Esophagus squamous epithelium (tissue), 5 donors: ENCODE results near the gene IGFBP6. TPM values are rescaled to one million over a fixed set of nuclear protein-coding genes. Genes with fewer than 3 reads are reported as not detected.

Experiments used
- DNase-seq: peaks from one replicate; lab custom pipeline; 2025; lab: John Stamatoyannopoulos, UW
- H3K27ac ChIP-seq, 4 donors: fragments of 200-600 bp; sonication (generic); one replicate each; pipeline ENCODE4 v1.5.1; 2016 to 2019; ENCODE audit warnings: mild to moderate bottlenecking in 1 of 4
- H3K27me3 ChIP-seq, 4 donors: fragments of 200-600 bp; sonication (generic); 1 replicate in 3 of 4; 2 replicates in 1 of 4; pipeline versions ENCODE4 v1.5.1 to v1.6.0; 2017 to 2021; ENCODE audit warnings: antibody characterized with exemption in 1 of 4
- H3K36me3 ChIP-seq, 3 donors: fragments of 200-600 bp; sonication (generic); one replicate each; pipeline ENCODE4 v1.5.1; 2016 to 2019
- H3K4me1 ChIP-seq, 3 donors: fragments of 200-600 bp; sonication (generic); one replicate each; pipeline ENCODE4 v1.5.1; 2017 to 2019
- H3K4me3 ChIP-seq, 4 donors: fragments of 200-600 bp; sonication (generic); 1 replicate in 3 of 4; 2 replicates in 1 of 4; pipeline ENCODE4 v1.5.1; 2016 to 2019; ENCODE audit warnings: mild to moderate bottlenecking in 2 of 4, moderate library complexity in 1 of 4
- H3K9me3 ChIP-seq, 3 donors: fragments of 200-600 bp; sonication (generic); one replicate each; pipeline ENCODE4 v1.5.1; 2016 to 2019
- CTCF ChIP-seq, 6 experiments: fragments of 450-650 bp in 4 of 6; fragments of 200-600 bp in 2 of 6; sonication (generic) in 2 of 6; IDR thresholded peaks; one replicate each; pipeline ENCODE4 v1.5.1; 2016 to 2019; ENCODE audit warnings: antibody characterized with exemption in 6 of 6, mild to moderate bottlenecking in 4 of 6, moderate library complexity in 4 of 6
- POLR2A ChIP-seq, 4 donors: fragments of 450-650 bp; IDR thresholded peaks; one replicate each; pipeline ENCODE4 v1.6.1; 2017; ENCODE audit warnings: antibody characterized with exemption in 4 of 4, mild to moderate bottlenecking in 4 of 4, moderate library complexity in 3 of 4
- WGBS, 2 donors: methylation state at CpG; one replicate each; pipeline ENCODE4 v1.1.5; 2018; 5-methylcytosine and 5-hydroxymethylcytosine counted together
- intact Hi-C: fragments of 100-400 bp; cut with DNase I; formaldehyde crosslinking; loops from one replicate; pipeline ENCODE4 v1.15.0; 2022
- total RNA-seq, 4 donors: library from RNA; depleted of rRNA; stranded (reverse); fragments of >200 nt; gene quantifications; one replicate each; pipeline ENCODE4 v1.1.0, GENCODE V29; 2016
- donor health status: DM: yes; HTN: yes; CAD: no.

Gene IGFBP6
- 100 to 1,000 TPM in 2 of 4 donors, 10 to 100 TPM in 2; 34.5 to 506 (median 94.0) TPM for total RNA-seq

- no peaks in the 10 kb centered on the region for H3K9me3 ChIP-seq
- 0% methylated on average over 3 to 11 of the region's 51 CpGs for WGBS, 2 donors
- no peak for DNase-seq
- H3K4me3 ChIP-seq, result peak within 1 kb of the TSS; percentile 39 to 86 (median 59)
- peaks cover 27 to 66% (median 35%) of the 10 kb centered on the region in 3 donors for H3K4me1 ChIP-seq
- H3K27me3 ChIP-seq, result no peaks in the 10 kb centered on the region
- H3K27ac ChIP-seq, result peak within 1 kb of the TSS; percentile 77 to 93 (median 87)
- TF ChIP-seq POLR2A (IDR thresholded peaks at IDR 0.05), result peak in 1 of 4 donors; percentile 38
- peak in 5 of 6 experiments; percentile 3 to 46 (median 24) for TF ChIP-seq CTCF (IDR thresholded peaks at IDR 0.05)
- intact Hi-C loops, result no loop called here
- H3K36me3 ChIP-seq, result peaks cover 0 to 14% (median 0%) of the 10 kb centered on the region in 3 donors
Measured at GRCh38 chr12:53097564-53098353, at the start of gene IGFBP6. IGFBP6 (plus strand) TSS chr12:53097667; CDS start chr12:53097718, 51 bp downstream.

GRCh38 chr12:53048033-53048779, 49.3 kb upstream of the IGFBP6 start:
- H3K36me3 ChIP-seq, result no peaks in the 10 kb centered on the region
- intact Hi-C loops, result no loop called here
- H3K27ac ChIP-seq, result peak overlapping the region; percentile 90 to 96 (median 94)
- H3K4me3 ChIP-seq, result peak overlapping the region; percentile 39 to 84 (median 58)
- H3K9me3 ChIP-seq, result no peaks in the 10 kb centered on the region
- H3K4me1 ChIP-seq, result peaks cover 31 to 93% (median 38%) of the 10 kb centered on the region in 3 donors
- H3K27me3 ChIP-seq, result no peaks in the 10 kb centered on the region
- 33 to 40% methylated on average over 2 to 3 of the region's 10 CpGs for WGBS, 2 donors
- TF ChIP-seq CTCF (IDR thresholded peaks at IDR 0.05) (peak in 1 of 6 experiments; percentile 7), POLR2A (IDR thresholded peaks at IDR 0.05) (no peak)
- no peak for DNase-seq

- no peak for DNase-seq
- no peaks in the 10 kb centered on the region for H3K27me3 ChIP-seq
- peak overlapping the region; percentile 31 to 84 (median 58) for H3K4me3 ChIP-seq
- 38 to 61% methylated on average over 4 of the region's 6 CpGs for WGBS, 2 donors
- intact Hi-C loops, result no loop called here
- no peaks in the 10 kb centered on the region for H3K36me3 ChIP-seq
- peaks cover 33 to 93% (median 42%) of the 10 kb centered on the region in 3 donors for H3K4me1 ChIP-seq
- H3K27ac ChIP-seq, result peak overlapping the region; percentile 90 to 96 (median 94)
- TF ChIP-seq CTCF (IDR thresholded peaks at IDR 0.05), result no peak
- peak in 2 of 4 donors; percentile 8 for TF ChIP-seq POLR2A (IDR thresholded peaks at IDR 0.05)
- H3K9me3 ChIP-seq, result no peaks in the 10 kb centered on the region
Measured at GRCh38 chr12:53048780-53049401, 48.6 kb upstream of the IGFBP6 start.

GRCh38 chr12:53049571-53050318, 47.7 kb upstream of the IGFBP6 start, which contains the start of gene TNS2:
TNS2 (plus strand) TSS chr12:53050065; CDS start chr12:53050186, 121 bp downstream.
- DNase-seq, result no peak
- no peaks in the 10 kb centered on the region for H3K27me3 ChIP-seq
- peak within 1 kb of the TSS; percentile 31 to 84 (median 58) for H3K4me3 ChIP-seq
- peaks cover 34 to 93% (median 38%) of the 10 kb centered on the region in 3 donors for H3K4me1 ChIP-seq
- intact Hi-C loops, result no loop called here
- no peaks in the 10 kb centered on the region for H3K9me3 ChIP-seq
- no peaks in the 10 kb centered on the region for H3K36me3 ChIP-seq
- WGBS, 2 donors, result 36 to 72% methylated on average over 2 to 5 of the region's 20 CpGs
- peak within 1 kb of the TSS; percentile 90 to 96 (median 94) for H3K27ac ChIP-seq
- TF ChIP-seq CTCF (IDR thresholded peaks at IDR 0.05) (no peak), POLR2A (IDR thresholded peaks at IDR 0.05) (peak in 2 of 4 donors; percentile 51 to 62)
